ENCODE results near the gene ZFPL1. TPM values are rescaled to one million over a fixed set of nuclear protein-coding genes. Genes with fewer than 3 reads are reported as not detected.

Gene ZFPL1
- 25.9 TPM for total RNA-seq (ENCODE audit: unreplicated experiment)
- long read RNA-seq, transcript ZFPL1-201 (8 exons, 1,371 nt) = major isoform, 18 of 26 reads
- long read RNA-seq, partial matches to known transcripts = 4 of 26 reads
- long read RNA-seq, other reads (novel, unspliced or antisense) = 2 of 26 reads

DNA sequence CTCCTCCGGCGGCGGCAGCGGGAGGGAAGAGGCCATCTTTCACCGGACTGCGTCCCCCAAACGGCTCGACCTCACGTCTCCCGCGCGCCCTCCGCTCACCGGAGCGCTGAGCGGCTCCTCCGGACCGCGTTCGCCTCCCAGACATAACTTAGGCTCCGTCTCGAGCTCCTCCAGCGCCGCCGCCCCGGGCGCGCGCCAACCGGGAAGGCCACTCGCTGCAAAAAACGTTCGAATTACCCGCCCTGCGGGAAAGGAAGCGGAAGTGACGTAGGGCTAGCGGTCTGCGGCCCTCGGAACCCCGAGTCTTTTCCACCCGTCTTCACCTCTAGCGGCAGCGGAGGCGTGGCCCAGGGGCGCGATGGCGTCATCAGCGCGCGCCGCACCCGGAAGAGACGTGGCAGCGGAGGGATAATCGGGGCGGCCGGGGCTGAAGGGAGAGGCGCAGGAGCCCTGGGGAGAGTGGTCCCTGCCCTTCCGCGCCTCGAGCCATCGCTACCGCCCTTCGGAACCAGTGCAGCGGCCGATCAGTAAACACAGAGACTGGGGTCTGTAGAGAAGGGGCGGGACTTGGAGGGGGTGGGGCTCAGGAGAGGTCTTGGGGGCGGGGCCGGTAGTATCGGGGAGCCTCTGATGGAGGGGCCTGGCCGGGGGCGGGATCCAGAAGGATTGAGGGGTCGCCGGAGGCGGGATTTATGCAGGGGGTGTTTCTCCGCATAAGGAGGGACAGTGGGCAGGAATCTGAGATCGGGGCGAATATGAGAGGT lies at the start of gene ZFPL1, which contains the start of gene CDCA5:
Gene ZFPL1, plus strand, starts transcription at position 389 of the 764 bp plus-strand sequence. CDS start 477 bp downstream, outside the sequence.
Gene CDCA5, minus strand, starts transcription at position 207 of the 764 bp plus-strand sequence. Its CDS starts 62 bp downstream, at position 145.
- Mint-ChIP-seq H3K4me1 (ENCODE audit: unreplicated experiment) (peaks cover 16% of the 10 kb centered on the region), H3K9me3 (ENCODE audit: unreplicated experiment) (no peaks in the 10 kb centered on the region), H3K36me3 (ENCODE audit: low read depth, unreplicated experiment) (peaks cover 14% of the 10 kb centered on the region)

DNA sequence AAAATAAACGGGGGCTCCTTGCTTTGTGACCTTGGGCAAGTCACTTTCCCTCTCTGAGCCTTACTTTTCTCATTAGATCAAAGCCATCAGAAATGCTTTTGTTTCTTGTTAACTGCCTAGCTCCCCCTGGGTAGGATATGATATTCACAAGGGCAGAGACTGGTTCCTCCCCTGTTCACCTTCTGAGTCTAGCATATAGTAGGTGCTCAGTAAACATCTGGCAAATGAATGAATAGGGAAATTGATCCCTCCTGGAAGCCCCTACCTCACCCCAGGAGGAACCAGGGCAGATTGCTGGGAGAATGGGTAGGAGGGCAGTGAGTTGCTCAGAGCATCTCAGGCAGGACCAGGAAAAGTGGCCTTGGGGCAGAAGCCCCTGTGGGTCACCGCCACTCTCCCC lies 49.6 kb upstream of the ZFPL1 start:
- H3K9me3 Mint-ChIP-seq (ENCODE audit: unreplicated experiment) = no peaks in the 10 kb centered on the region

More for the DNA sequence above, at the start of gene ZFPL1, which contains the start of gene CDCA5:
- peak; percentile 96 for DNase-seq (ENCODE audit: low spot score)
- TF ChIP-seq, protein P1, sequence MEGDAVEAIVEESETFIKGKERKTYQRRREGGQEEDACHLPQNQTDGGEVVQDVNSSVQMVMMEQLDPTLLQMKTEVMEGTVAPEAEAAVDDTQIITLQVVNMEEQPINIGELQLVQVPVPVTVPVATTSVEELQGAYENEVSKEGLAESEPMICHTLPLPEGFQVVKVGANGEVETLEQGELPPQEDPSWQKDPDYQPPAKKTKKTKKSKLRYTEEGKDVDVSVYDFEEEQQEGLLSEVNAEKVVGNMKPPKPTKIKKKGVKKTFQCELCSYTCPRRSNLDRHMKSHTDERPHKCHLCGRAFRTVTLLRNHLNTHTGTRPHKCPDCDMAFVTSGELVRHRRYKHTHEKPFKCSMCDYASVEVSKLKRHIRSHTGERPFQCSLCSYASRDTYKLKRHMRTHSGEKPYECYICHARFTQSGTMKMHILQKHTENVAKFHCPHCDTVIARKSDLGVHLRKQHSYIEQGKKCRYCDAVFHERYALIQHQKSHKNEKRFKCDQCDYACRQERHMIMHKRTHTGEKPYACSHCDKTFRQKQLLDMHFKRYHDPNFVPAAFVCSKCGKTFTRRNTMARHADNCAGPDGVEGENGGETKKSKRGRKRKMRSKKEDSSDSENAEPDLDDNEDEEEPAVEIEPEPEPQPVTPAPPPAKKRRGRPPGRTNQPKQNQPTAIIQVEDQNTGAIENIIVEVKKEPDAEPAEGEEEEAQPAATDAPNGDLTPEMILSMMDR (IDR thresholded peaks at IDR 0.05; ENCODE audit: unreplicated experiment) = no peak
- Mint-ChIP-seq H3K4me3 (ENCODE audit: unreplicated experiment) (peak within 1 kb of the TSS; percentile 98), H3K27me3 (ENCODE audit: unreplicated experiment) (peaks cover 10% of the 10 kb centered on the region), H3K27ac (ENCODE audit: unreplicated experiment) (peak within 1 kb of the TSS; percentile 93)

DNA sequence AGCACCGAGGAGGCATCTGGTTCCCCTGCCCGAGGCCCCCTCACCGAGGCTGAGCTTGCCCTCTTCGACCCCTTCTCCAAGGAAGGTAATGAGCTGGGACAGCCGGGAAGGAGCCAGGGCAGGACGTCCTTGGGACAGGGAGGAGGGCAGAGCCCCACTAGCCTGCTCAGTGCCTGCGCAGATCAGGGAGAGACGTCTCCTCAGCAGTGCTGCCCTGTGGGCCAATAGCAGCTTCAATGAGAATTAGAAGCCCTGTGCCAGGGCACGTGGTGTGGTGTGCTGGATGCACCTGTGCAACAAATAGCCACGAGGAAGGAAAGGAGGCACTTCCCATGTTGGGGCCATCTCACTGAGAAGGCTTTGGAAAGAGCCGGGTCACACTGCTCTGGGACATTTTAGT lies 48.4 kb upstream of the ZFPL1 start:
- TF ChIP-seq, protein P1 (IDR thresholded peaks at IDR 0.05; ENCODE audit: unreplicated experiment) = no peak
- no peak for DNase-seq (ENCODE audit: low spot score)
- Mint-ChIP-seq H3K27ac (ENCODE audit: unreplicated experiment) (no peak overlapping the region), H3K27me3 (ENCODE audit: unreplicated experiment) (peaks cover 7% of the 10 kb centered on the region), H3K36me3 (ENCODE audit: low read depth, unreplicated experiment) (peaks cover 4% of the 10 kb centered on the region), H3K9me3 (ENCODE audit: unreplicated experiment) (no peaks in the 10 kb centered on the region), H3K4me1 (ENCODE audit: unreplicated experiment) (peaks cover 2% of the 10 kb centered on the region), H3K4me3 (ENCODE audit: unreplicated experiment) (no peak overlapping the region)

More for the DNA sequence above, 49.6 kb upstream of the ZFPL1 start:
- H3K36me3 Mint-ChIP-seq (ENCODE audit: low read depth, unreplicated experiment) = peaks cover 4% of the 10 kb centered on the region
- no peaks in the 10 kb centered on the region for H3K4me1 Mint-ChIP-seq (ENCODE audit: unreplicated experiment)
- TF ChIP-seq, protein P1 (IDR thresholded peaks at IDR 0.05; ENCODE audit: unreplicated experiment) = no peak
- H3K27ac Mint-ChIP-seq (ENCODE audit: unreplicated experiment) = no peak overlapping the region
- H3K27me3 Mint-ChIP-seq (ENCODE audit: unreplicated experiment) = peaks cover 4% of the 10 kb centered on the region
- DNase-seq (ENCODE audit: low spot score) = no peak
- H3K4me3 Mint-ChIP-seq (ENCODE audit: unreplicated experiment) = no peak overlapping the region

DNA sequence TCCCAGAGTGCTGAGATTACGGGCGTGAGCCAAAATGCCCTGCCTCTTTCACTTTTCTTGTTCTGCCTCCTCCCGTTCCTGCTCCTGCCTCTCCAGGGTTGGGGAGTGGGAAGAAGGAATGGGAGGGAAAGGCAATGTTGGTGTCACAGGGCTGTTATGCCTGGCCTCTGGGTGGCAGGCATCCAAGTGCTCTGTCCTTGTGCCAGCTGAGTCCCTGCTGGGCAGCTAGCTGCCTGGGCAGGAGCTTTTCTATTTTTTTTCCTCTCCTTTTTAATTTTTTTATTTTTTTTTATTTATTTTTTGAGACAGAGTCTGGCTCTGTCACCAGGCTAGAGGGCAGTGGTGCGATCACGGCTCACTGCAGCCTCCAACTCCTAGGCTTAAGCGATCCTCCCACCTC lies 47.1 kb upstream of the ZFPL1 start:
- Mint-ChIP-seq H3K9me3 (ENCODE audit: unreplicated experiment) (no peaks in the 10 kb centered on the region), H3K4me1 (ENCODE audit: unreplicated experiment) (peaks cover 5% of the 10 kb centered on the region), H3K36me3 (ENCODE audit: low read depth, unreplicated experiment) (peaks cover 4% of the 10 kb centered on the region), H3K27me3 (ENCODE audit: unreplicated experiment) (peaks cover 5% of the 10 kb centered on the region), H3K27ac (ENCODE audit: unreplicated experiment) (no peak overlapping the region), H3K4me3 (ENCODE audit: unreplicated experiment) (no peak overlapping the region)
- TF ChIP-seq, protein P1 (IDR thresholded peaks at IDR 0.05; ENCODE audit: unreplicated experiment) = no peak
- DNase-seq (ENCODE audit: low spot score) = no peak

DNA sequence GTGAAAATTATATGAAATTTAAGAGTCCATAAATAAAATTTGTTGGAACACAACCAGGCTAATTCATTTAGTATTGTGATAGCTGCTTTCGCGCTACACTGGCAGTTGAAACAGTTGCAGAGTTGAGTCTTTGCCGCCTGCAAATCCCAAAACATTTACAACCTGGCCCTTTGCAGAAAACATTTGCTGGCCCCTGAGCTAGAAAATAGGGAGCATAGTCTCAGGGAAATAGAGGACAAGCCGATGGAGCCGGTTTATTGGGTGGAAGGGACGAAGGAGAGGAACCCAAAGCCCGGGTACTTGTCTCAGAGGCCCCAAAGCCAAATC lies 43.5 kb upstream of the ZFPL1 start:
- Mint-ChIP-seq H3K27ac (ENCODE audit: unreplicated experiment) (no peak overlapping the region), H3K4me3 (ENCODE audit: unreplicated experiment) (peak overlapping the region; percentile 90), H3K4me1 (ENCODE audit: unreplicated experiment) (peaks cover 5% of the 10 kb centered on the region), H3K9me3 (ENCODE audit: unreplicated experiment) (no peaks in the 10 kb centered on the region), H3K27me3 (ENCODE audit: unreplicated experiment) (peaks cover 9% of the 10 kb centered on the region), H3K36me3 (ENCODE audit: low read depth, unreplicated experiment) (peaks cover 6% of the 10 kb centered on the region)
- TF ChIP-seq, protein P1 (IDR thresholded peaks at IDR 0.05; ENCODE audit: unreplicated experiment) = no peak
- DNase-seq (ENCODE audit: low spot score) = no peak
